Upper lobe of left lung (tissue), 6 donors: Measurements from ENCODE around the gene FMNL2. TPM values are rescaled to one million over a fixed set of nuclear protein-coding genes. Genes with fewer than 3 reads are reported as not detected.

Experiments
- ATAC-seq, 2 donors: fragments of 200-7000 bp; cut with Tn5 transposase; one replicate each; pipeline ENCODE4 v1.9.1; 2022; ENCODE audit warnings: mild to moderate bottlenecking in 2 of 2, moderate library complexity in 2 of 2; ENCODE audit not compliant: low FRiP score in 2 of 2
- DNase-seq, 2 donors: peaks; one replicate each; pipeline ENCODE4 v3.0.0-alpha.2; 2019 to 2020
- H3K27ac ChIP-seq, 4 donors: fragments of 200-600 bp; sonication (generic); one replicate each; pipeline ENCODE4 v1.5.1; 2016 to 2019
- H3K27me3 ChIP-seq, 4 donors: fragments of 200-600 bp; sonication (generic); one replicate each; pipeline ENCODE4 v1.5.1; 2017 to 2019
- H3K36me3 ChIP-seq, 4 donors: fragments of 200-600 bp; sonication (generic); one replicate each; pipeline ENCODE4 v1.5.1; 2016 to 2019
- H3K4me1 ChIP-seq, 4 donors: fragments of 200-600 bp; sonication (generic); one replicate each; pipeline ENCODE4 v1.5.1; 2018 to 2019
- H3K4me3 ChIP-seq, 4 donors: fragments of 200-600 bp; sonication (generic); one replicate each; pipeline ENCODE4 v1.5.1; 2017 to 2019; ENCODE audit warnings: mild to moderate bottlenecking in 2 of 4, moderate library complexity in 1 of 4
- H3K9me3 ChIP-seq, 4 donors: fragments of 200-600 bp; sonication (generic); one replicate each; pipeline ENCODE4 v1.5.1; 2018 to 2019
- EP300 ChIP-seq, 4 donors: sonication (generic); formaldehyde crosslinking; IDR thresholded peaks; one replicate each; pipeline ENCODE4 v1.5.1; 2017; ENCODE audit warnings: antibody characterized with exemption in 4 of 4, control low read depth in 2 of 4
- POLR2A ChIP-seq, 4 donors: fragments of 450-650 bp; IDR thresholded peaks; one replicate each; pipeline ENCODE4 v1.5.1; 2016 to 2017; ENCODE audit warnings: antibody characterized with exemption in 4 of 4, mild to moderate bottlenecking in 2 of 4
- POLR2AphosphoS5 ChIP-seq, 2 donors: sonication (generic); formaldehyde crosslinking; IDR thresholded peaks; one replicate each; pipeline ENCODE4 v1.5.1; 2017; ENCODE audit warnings: antibody characterized with exemption in 2 of 2
- WGBS, 2 donors: methylation state at CpG; one replicate each; pipeline ENCODE4 v1.1.5; 2017 to 2018; 5-methylcytosine and 5-hydroxymethylcytosine counted together
- total RNA-seq, 6 donors: library from RNA; depleted of rRNA in 4 of 6; stranded (reverse); fragments of >200 nt in 4 of 6; gene quantifications; one replicate each; pipeline versions ENCODE4 v1.1.0 to v1.2.1, GENCODE V29; 2016 to 2021
- TF ChIP-seq, protein P1 (sequence below), 6 experiments: fragments of 450-650 bp in 4 of 6; fragments of 200-600 bp in 2 of 6; sonication (generic) in 2 of 6; IDR thresholded peaks; one replicate each; pipeline ENCODE4 v1.5.1; 2016 to 2019; ENCODE audit warnings: antibody characterized with exemption in 6 of 6
- donor health status: DM: no; HTN: no; CAD: no; lungs with moderate emphysema.
- donor health status: DM: no; HTN: yes; CAD: no; lungs with severe emphysema.

FMNL2 gene
- total RNA-seq, 6 donors from 2014 or later = 49.9 to 160 (median 66.9) TPM

DNA sequence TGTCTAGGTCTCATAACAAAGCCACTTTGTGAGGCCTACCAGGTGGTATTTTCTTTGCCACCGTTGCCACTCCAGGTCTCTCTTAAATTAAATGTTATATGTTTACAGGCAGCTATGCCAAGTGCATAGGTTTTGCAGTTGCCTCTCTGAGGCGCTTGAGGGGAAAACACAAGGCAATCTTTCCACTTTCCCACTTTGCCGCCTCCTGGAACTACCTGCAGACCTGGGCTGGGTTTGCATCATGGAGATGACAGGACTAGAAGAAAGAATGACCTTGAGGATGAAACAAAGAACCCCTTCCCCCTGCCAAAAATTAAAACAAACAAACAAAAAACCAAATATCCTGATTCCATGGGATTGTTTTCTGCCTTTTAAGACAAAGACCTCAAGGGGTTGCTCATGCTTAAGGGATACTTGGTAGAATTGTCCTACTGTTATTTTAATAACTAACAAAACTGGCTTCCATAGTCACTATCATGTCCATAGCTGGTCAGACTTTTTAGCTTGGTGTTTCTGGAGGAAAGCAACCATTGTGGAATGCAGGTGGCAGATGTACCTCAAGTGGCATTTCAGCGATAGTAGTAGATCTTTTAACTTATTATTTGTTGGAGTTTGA, 222.4 kb downstream of the FMNL2 start:
- Histone ChIP-seq H3K27ac (no peak overlapping the region), H3K9me3 (no peaks in the 10 kb centered on the region), H3K27me3 (no peaks in the 10 kb centered on the region), H3K36me3 (peaks cover 0 to 23% (median 4%) of the 10 kb centered on the region in 4 donors), H3K4me3 (no peak overlapping the region), H3K4me1 (no peaks in the 10 kb centered on the region)
- no peak for DNase-seq
- ATAC-seq = no peak
- no peak for TF ChIP-seq EP300 (IDR thresholded peaks at IDR 0.05)
- TF ChIP-seq POLR2A (IDR thresholded peaks at IDR 0.05) = no peak
- no peak for TF ChIP-seq POLR2AphosphoS5 (IDR thresholded peaks at IDR 0.05)
- TF ChIP-seq, protein P1, sequence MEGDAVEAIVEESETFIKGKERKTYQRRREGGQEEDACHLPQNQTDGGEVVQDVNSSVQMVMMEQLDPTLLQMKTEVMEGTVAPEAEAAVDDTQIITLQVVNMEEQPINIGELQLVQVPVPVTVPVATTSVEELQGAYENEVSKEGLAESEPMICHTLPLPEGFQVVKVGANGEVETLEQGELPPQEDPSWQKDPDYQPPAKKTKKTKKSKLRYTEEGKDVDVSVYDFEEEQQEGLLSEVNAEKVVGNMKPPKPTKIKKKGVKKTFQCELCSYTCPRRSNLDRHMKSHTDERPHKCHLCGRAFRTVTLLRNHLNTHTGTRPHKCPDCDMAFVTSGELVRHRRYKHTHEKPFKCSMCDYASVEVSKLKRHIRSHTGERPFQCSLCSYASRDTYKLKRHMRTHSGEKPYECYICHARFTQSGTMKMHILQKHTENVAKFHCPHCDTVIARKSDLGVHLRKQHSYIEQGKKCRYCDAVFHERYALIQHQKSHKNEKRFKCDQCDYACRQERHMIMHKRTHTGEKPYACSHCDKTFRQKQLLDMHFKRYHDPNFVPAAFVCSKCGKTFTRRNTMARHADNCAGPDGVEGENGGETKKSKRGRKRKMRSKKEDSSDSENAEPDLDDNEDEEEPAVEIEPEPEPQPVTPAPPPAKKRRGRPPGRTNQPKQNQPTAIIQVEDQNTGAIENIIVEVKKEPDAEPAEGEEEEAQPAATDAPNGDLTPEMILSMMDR (IDR thresholded peaks at IDR 0.05) = no peak
- WGBS, 2 donors = 86 to 92% methylated on average over 4 of the region's 4 CpGs

DNA sequence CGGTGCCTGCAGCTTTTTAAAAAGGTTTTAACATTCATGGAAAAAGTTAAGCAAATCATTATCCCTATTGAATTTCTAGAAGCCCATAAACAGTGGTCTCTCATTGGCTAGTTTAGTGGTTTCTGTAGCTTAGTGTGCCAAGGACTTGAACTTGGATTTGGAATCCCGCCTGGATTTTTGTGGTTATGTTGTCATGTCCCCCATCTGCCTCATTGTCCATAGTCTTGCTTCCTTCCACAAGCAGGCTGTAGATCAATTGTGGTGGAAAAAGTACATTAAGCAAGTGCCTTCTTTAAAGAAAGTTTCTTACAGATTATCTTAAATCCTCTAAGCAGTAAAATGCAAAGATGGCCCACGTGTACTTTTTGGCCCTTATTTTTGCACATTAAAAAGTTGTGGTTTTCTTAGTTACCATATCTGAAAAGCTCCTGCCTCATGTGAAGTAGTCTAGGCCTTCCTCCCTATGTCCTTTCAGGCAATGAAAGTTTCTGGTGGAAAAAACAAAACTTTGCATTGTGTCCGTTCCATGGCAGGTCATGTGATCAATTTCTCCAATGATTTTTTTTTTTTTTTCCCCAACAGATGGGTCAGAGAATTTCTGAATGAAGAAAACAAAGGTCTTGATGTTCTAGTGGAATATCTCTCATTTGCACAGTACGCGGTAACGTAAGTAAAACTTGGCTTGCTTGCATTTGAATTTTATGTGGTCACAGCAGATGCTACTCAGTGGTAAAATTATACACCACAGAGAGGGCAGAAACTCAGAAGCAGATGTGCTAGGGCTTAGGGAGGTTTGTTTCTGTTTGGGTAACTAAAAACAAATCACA, 223.4 kb downstream of the FMNL2 start:
- DNase-seq = no peak
- ATAC-seq = peak in 1 of 2 donors; percentile 73
- H3K4me1 ChIP-seq = no peaks in the 10 kb centered on the region
- no peaks in the 10 kb centered on the region for H3K9me3 ChIP-seq
- no peaks in the 10 kb centered on the region for H3K27me3 ChIP-seq
- TF ChIP-seq EP300 (IDR thresholded peaks at IDR 0.05) (no peak), POLR2AphosphoS5 (IDR thresholded peaks at IDR 0.05) (no peak), POLR2A (IDR thresholded peaks at IDR 0.05) (no peak)
- TF ChIP-seq, protein P1 (IDR thresholded peaks at IDR 0.05) = no peak
- H3K4me3 ChIP-seq = no peak overlapping the region
- 86 to 88% methylated on average over 7 of the region's 7 CpGs for WGBS, 2 donors
- H3K36me3 ChIP-seq = peaks cover 0 to 23% (median 4%) of the 10 kb centered on the region in 4 donors
- no peak overlapping the region for H3K27ac ChIP-seq

DNA sequence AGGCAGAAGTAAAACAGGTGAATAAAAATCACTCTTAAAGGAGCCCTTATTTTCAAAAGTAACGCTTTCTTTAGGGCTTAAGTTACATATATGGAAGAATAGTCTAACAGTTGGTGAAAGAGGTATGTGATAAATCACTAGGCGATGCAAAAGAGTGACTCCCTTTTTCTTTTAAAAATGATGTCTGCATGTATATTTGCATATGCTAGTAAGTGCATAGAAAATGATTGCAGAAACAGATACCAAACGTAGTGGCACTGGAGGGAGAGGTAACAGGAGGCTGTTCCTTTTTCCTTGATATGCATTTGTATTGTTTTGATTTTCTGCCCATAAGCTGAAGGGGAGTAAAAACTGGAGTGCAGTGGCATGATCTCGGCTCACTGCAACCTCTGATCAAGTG, 224.0 kb downstream of the FMNL2 start:
- Histone ChIP-seq H3K4me3 (no peak overlapping the region), H3K4me1 (no peaks in the 10 kb centered on the region), H3K27ac (no peak overlapping the region), H3K9me3 (no peaks in the 10 kb centered on the region), H3K36me3 (peaks cover 0 to 23% (median 4%) of the 10 kb centered on the region in 4 donors), H3K27me3 (no peaks in the 10 kb centered on the region)
- TF ChIP-seq, protein P1 (IDR thresholded peaks at IDR 0.05) = no peak
- 92 to 94% methylated on average over 4 of the region's 4 CpGs for WGBS, 2 donors
- ATAC-seq = no peak
- no peak for DNase-seq

DNA sequence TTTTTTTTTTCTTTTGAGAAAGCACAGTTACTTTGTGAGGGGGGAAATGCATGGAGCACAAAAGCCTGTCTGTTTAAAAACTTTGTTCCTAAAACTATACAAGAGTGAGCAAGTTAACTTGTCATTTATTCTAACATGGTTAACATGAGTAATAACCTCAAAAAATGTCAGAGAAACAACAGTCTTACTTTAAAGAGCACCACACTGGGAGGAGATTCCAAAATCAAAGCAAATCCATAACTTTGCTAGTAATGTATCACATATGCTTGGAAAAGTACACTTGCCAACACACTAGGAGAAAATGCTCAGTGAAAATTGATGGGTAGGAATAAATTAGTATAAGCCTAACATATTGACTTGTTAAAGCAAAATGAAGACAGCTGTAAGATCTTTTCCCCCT, 225.2 kb downstream of the FMNL2 start:
- Histone ChIP-seq H3K27ac (no peak overlapping the region), H3K9me3 (no peaks in the 10 kb centered on the region), H3K27me3 (no peaks in the 10 kb centered on the region), H3K36me3 (peaks cover 0 to 23% (median 4%) of the 10 kb centered on the region in 4 donors), H3K4me1 (no peaks in the 10 kb centered on the region), H3K4me3 (no peak overlapping the region)
- TF ChIP-seq POLR2AphosphoS5 (IDR thresholded peaks at IDR 0.05) = no peak
- TF ChIP-seq, protein P1 (IDR thresholded peaks at IDR 0.05) = no peak
- TF ChIP-seq EP300 (IDR thresholded peaks at IDR 0.05) = no peak
- no peak for TF ChIP-seq POLR2A (IDR thresholded peaks at IDR 0.05)
- no peak for DNase-seq
- no peak for ATAC-seq
